Measurements from ENCODE around the gene ZBTB46.
A peak's percentile ranks its signal among the peaks of the same experiment; 100 is the strongest.
"Not testable (repeated sequence)": the region's sequence is repeated elsewhere in the genome, so short reads cannot be mapped to it uniquely, and the experiment has no call there.

Gene ZBTB46

GRCh38 chr20:63830841-63831588 lies at the start of gene ZBTB46:
ZBTB46 (minus strand) TSS chr20:63831264; CDS start chr20:63790757, 40,507 bp downstream.
- peak in 1 of 2 experiments; percentile 11 for DNase-seq

GRCh38 chr20:63878899-63879663 lies 48.0 kb upstream of the ZBTB46 start:
- DNase-seq, result no peak

- DNase-seq, result no peak
Measured at GRCh38 chr20:63877755-63878470, 46.8 kb upstream of the ZBTB46 start.

- no peak for DNase-seq
Measured at GRCh38 chr20:63876489-63877036, 45.5 kb upstream of the ZBTB46 start.

GRCh38 chr20:63874241-63874640 lies 43.2 kb upstream of the ZBTB46 start:
- DNase-seq, result not testable (repeated sequence)

- DNase-seq, result peak; percentile 93 to 97
Measured at GRCh38 chr20:63873477-63873971, 42.5 kb upstream of the ZBTB46 start.

GRCh38 chr20:63868264-63868663 lies 37.2 kb upstream of the ZBTB46 start:
- no peak for DNase-seq

GRCh38 chr20:63867042-63867441 lies 36.0 kb upstream of the ZBTB46 start:
- not testable (repeated sequence) for DNase-seq

- DNase-seq, result peak; percentile 98 to 99
Measured at GRCh38 chr20:63864978-63865640, 34.0 kb upstream of the ZBTB46 start, which contains the start of gene TPD52L2. TPD52L2 (plus strand) TSS chr20:63865270; CDS start chr20:63865366, 96 bp downstream.

- peak in 1 of 2 experiments; percentile 49 for DNase-seq
Measured at GRCh38 chr20:63864545-63864977, 33.5 kb upstream of the ZBTB46 start.

- DNase-seq, result peak; percentile 95
Measured at GRCh38 chr20:63863798-63864544, 32.9 kb upstream of the ZBTB46 start.

GRCh38 chr20:63863021-63863797 lies 32.1 kb upstream of the ZBTB46 start:
- no peak for DNase-seq

GRCh38 chr20:63861981-63862901 lies 31.2 kb upstream of the ZBTB46 start:
- DNase-seq, result no peak

GRCh38 chr20:63861365-63861934 lies 30.4 kb upstream of the ZBTB46 start, which contains the start of gene ABHD16B:
ABHD16B (plus strand) TSS chr20:63861498; CDS start chr20:63861541, 43 bp downstream.
- DNase-seq, result no peak

- DNase-seq, result peak; percentile 46 to 64
Measured at GRCh38 chr20:63860325-63861051, 29.4 kb upstream of the ZBTB46 start.

GRCh38 chr20:63859166-63859699 lies 28.2 kb upstream of the ZBTB46 start:
- no peak for DNase-seq

GRCh38 chr20:63858393-63859165 lies 27.5 kb upstream of the ZBTB46 start:
- DNase-seq, result peak; percentile 42 to 52
